SU-DHL-6 (cell line): Measurements from ENCODE around the gene ACAT2.

Source experiments
- CTCF ChIP-seq: fragments of 200-600 bp; sonication (generic); IDR thresholded peaks from one replicate; pipeline ENCODE4 v1.5.1; 2017; ENCODE audit warnings: antibody characterized with exemption, mild to moderate bottlenecking, low read length, moderate library complexity; ENCODE audit not compliant: insufficient read depth, poor library complexity, severe bottlenecking
- EZH2phosphoT487 ChIP-seq: fragments of 200-600 bp; sonication (generic), shearing (Covaris generic); conservative IDR thresholded peaks from 2 replicates; pipeline ENCODE4 v1.6.1; 2018; ENCODE audit warnings: mild to moderate bottlenecking, antibody characterized with exemption, low read length, moderate library complexity, mixed read lengths

- TF ChIP-seq CTCF (no peak), EZH2phosphoT487 (no peak)
These were observed 26.4 kb downstream of the ACAT2 start for GRCh38 chr6:159788276-159788675.
